Mesenchymal stem cell (in vitro differentiated cells and primary cell): ENCODE results near the gene GPR6.

Experiments
- DNase-seq: peaks from one replicate; pipeline ENCODE4 v3.0.0-alpha.2; 2013
- H2AFZ ChIP-seq: one replicate; pipeline ENCODE4 v1.6.1; 2013; ENCODE audit warnings: low read depth, mild to moderate bottlenecking, control low read depth, inconsistent platforms, low read length, moderate library complexity
- H2AK5ac ChIP-seq: 2 replicates; pipeline ENCODE4 v1.6.1; 2013; ENCODE audit warnings: low read length, moderate library complexity, mild to moderate bottlenecking, inconsistent platforms; ENCODE audit not compliant: severe bottlenecking
- H2BK120ac ChIP-seq: one replicate; pipeline ENCODE4 v1.6.1; 2013; ENCODE audit warnings: low read depth, mild to moderate bottlenecking, inconsistent platforms, low read length, moderate library complexity
- H2BK12ac ChIP-seq, 2 experiments: one replicate each; pipeline ENCODE4 v1.6.1; 2013; ENCODE audit warnings: inconsistent platforms in 2 of 2, low read length in 2 of 2, mild to moderate bottlenecking in 2 of 2, moderate library complexity in 2 of 2, control low read depth in 1 of 2
- H2BK15ac ChIP-seq: one replicate; pipeline ENCODE4 v1.6.1; 2013; ENCODE audit warnings: mild to moderate bottlenecking, low read depth, inconsistent platforms; ENCODE audit not compliant: poor library complexity, severe bottlenecking
- H2BK5ac ChIP-seq: 2 replicates; pipeline ENCODE4 v1.6.1; 2013; ENCODE audit warnings: low read depth, mild to moderate bottlenecking, low read length, control low read depth, inconsistent platforms; ENCODE audit not compliant: poor library complexity, severe bottlenecking
- H3K14ac ChIP-seq, 2 experiments: one replicate each; pipeline ENCODE4 v1.6.1; 2013; ENCODE audit warnings: inconsistent platforms in 2 of 2, low read length in 2 of 2, control low read depth in 1 of 2, mild to moderate bottlenecking in 1 of 2, moderate library complexity in 1 of 2
- H3K18ac ChIP-seq, 2 experiments: one replicate each; pipeline ENCODE4 v1.6.1; 2013; ENCODE audit warnings: inconsistent platforms in 2 of 2, low read length in 2 of 2, control low read depth in 1 of 2, low read depth in 1 of 2, mild to moderate bottlenecking in 1 of 2
- H3K23ac ChIP-seq, 2 experiments: one replicate each; pipeline ENCODE4 v1.6.1; 2013; ENCODE audit warnings: inconsistent platforms in 2 of 2, low read length in 2 of 2, mild to moderate bottlenecking in 2 of 2, moderate library complexity in 2 of 2, control low read depth in 1 of 2
- H3K27ac ChIP-seq: 2 replicates; pipeline ENCODE4 v1.5.1; 2013; ENCODE audit warnings: mild to moderate bottlenecking, moderate library complexity, low read length, control low read depth, inconsistent platforms; ENCODE audit not compliant: poor library complexity, severe bottlenecking
- H3K27me3 ChIP-seq, 2 experiments: 2 replicates each; pipeline versions ENCODE4 v1.6.1 to v1.7.0; 2013; ENCODE audit warnings: low read length in 2 of 2, mild to moderate bottlenecking in 2 of 2, moderate library complexity in 2 of 2, control low read depth in 1 of 2, inconsistent platforms in 1 of 2; ENCODE audit not compliant: control insufficient read depth in 1 of 2, insufficient read depth in 1 of 2
- H3K36me3 ChIP-seq, 2 experiments: 2 replicates each; pipeline versions ENCODE4 v1.6.1 to v1.7.0; 2013; ENCODE audit warnings: low read length in 2 of 2, control low read depth in 1 of 2, inconsistent platforms in 1 of 2, low read depth in 1 of 2, mild to moderate bottlenecking in 1 of 2; ENCODE audit not compliant: insufficient read depth in 2 of 2, control insufficient read depth in 1 of 2
- H3K4ac ChIP-seq, 2 experiments: one replicate each; pipeline ENCODE4 v1.6.1; 2013; ENCODE audit warnings: inconsistent platforms in 2 of 2, low read length in 2 of 2, mild to moderate bottlenecking in 2 of 2, moderate library complexity in 2 of 2, control low read depth in 1 of 2, low read depth in 1 of 2
- H3K4me1 ChIP-seq: 2 replicates; pipeline ENCODE4 v1.6.1; 2013; ENCODE audit warnings: low read depth, low read length, control low read depth; ENCODE audit not compliant: control insufficient read depth, insufficient read depth
- H3K4me2 ChIP-seq: 2 replicates; pipeline ENCODE4 v1.6.1; 2013; ENCODE audit warnings: low read length, mild to moderate bottlenecking, inconsistent platforms; ENCODE audit not compliant: poor library complexity, severe bottlenecking
- H3K4me3 ChIP-seq, 2 experiments: 2 replicates each; pipeline versions ENCODE4 v1.5.1 to v1.7.0; 2013; ENCODE audit warnings: low read length in 2 of 2, mild to moderate bottlenecking in 2 of 2, control low read depth in 1 of 2, low read depth in 1 of 2; ENCODE audit not compliant: insufficient read depth in 1 of 2
- H3K79me1 ChIP-seq: replicated peaks from 2 replicates; pipeline ENCODE4 v1.6.1; 2013; ENCODE audit warnings: mild to moderate bottlenecking, control low read depth, low read length, inconsistent platforms; ENCODE audit not compliant: poor library complexity, severe bottlenecking
- H3K9ac ChIP-seq: 2 replicates; pipeline ENCODE4 v1.7.0; 2013; ENCODE audit warnings: mild to moderate bottlenecking, low read length, moderate library complexity
- H3K9me3 ChIP-seq: 2 replicates; pipeline ENCODE4 v1.7.0; 2013; ENCODE audit warnings: mild to moderate bottlenecking, low read length; ENCODE audit not compliant: control insufficient read depth
- H4K8ac ChIP-seq: one replicate; pipeline ENCODE4 v1.6.1; 2013; ENCODE audit warnings: inconsistent platforms, mild to moderate bottlenecking, low read length, moderate library complexity
- H4K91ac ChIP-seq: one replicate; pipeline ENCODE4 v1.6.1; 2013; ENCODE audit warnings: mild to moderate bottlenecking, low read length, inconsistent platforms
- WGBS: methylation state at CpG from one replicate; pipeline ENCODE4 v1.1.7; 2013; ENCODE audit warnings: mixed read lengths; 5-methylcytosine and 5-hydroxymethylcytosine counted together

GPR6 gene

GRCh38 chr6:110017306-110017705 lies 39.2 kb downstream of the GPR6 start:
- Histone ChIP-seq H2BK120ac (no peak overlapping the region), H3K9me3 (no peaks in the 10 kb centered on the region)

GRCh38 chr6:110017946-110018345 lies 39.8 kb downstream of the GPR6 start:
- no peak overlapping the region for H2BK120ac ChIP-seq
- no peaks in the 10 kb centered on the region for H3K4me1 ChIP-seq
- no peak overlapping the region for H3K14ac ChIP-seq
- no peak overlapping the region for H4K8ac ChIP-seq
- no peak for DNase-seq
- H4K91ac ChIP-seq, result no peak overlapping the region
- peaks cover 30 to 32% of the 10 kb centered on the region in 2 experiments for H3K27me3 ChIP-seq
- no peak overlapping the region for H2AK5ac ChIP-seq
- no peak overlapping the region for H2BK5ac ChIP-seq
- no peak overlapping the region for H3K4ac ChIP-seq
- H2BK12ac ChIP-seq, result no peak overlapping the region
- 72% methylated on average over 3 of the region's 7 CpGs for WGBS
- no peak overlapping the region for H2BK15ac ChIP-seq
- no peaks in the 10 kb centered on the region for H3K79me1 ChIP-seq
- H3K18ac ChIP-seq, result no peak overlapping the region
- no peak overlapping the region for H3K27ac ChIP-seq
- no peak overlapping the region for H2AFZ ChIP-seq
- no peak overlapping the region for H3K23ac ChIP-seq
- H3K9me3 ChIP-seq, result no peaks in the 10 kb centered on the region
- no peaks in the 10 kb centered on the region for H3K36me3 ChIP-seq
- no peak overlapping the region for H3K4me2 ChIP-seq
- H3K9ac ChIP-seq, result no peak overlapping the region
- no peak overlapping the region for H3K4me3 ChIP-seq

More at GRCh38 chr6:110017306-110017705, 39.2 kb downstream of the GPR6 start:
- Histone ChIP-seq H3K27ac (no peak overlapping the region), H4K91ac (no peak overlapping the region), H4K8ac (no peak overlapping the region), H3K14ac (no peak overlapping the region), H3K4me1 (no peaks in the 10 kb centered on the region), H2BK15ac (no peak overlapping the region), H3K18ac (no peak overlapping the region), H2AFZ (no peak overlapping the region), H3K9ac (no peak overlapping the region), H3K27me3 (peaks cover 30 to 32% of the 10 kb centered on the region in 2 experiments), H3K4me2 (no peak overlapping the region), H2AK5ac (no peak overlapping the region), H2BK12ac (no peak overlapping the region), H3K36me3 (no peaks in the 10 kb centered on the region), H3K4ac (no peak overlapping the region), H3K4me3 (no peak overlapping the region), H2BK5ac (no peak overlapping the region), H3K23ac (no peak overlapping the region), H3K79me1 (no peaks in the 10 kb centered on the region)
- DNase-seq, result no peak
- 78% methylated on average over 6 of the region's 6 CpGs for WGBS

GRCh38 chr6:110018486-110018885 lies 40.4 kb downstream of the GPR6 start:
- no peak overlapping the region for H3K4me2 ChIP-seq
- H3K4me1 ChIP-seq, result no peaks in the 10 kb centered on the region
- H3K79me1 ChIP-seq, result no peaks in the 10 kb centered on the region
- H3K18ac ChIP-seq, result no peak overlapping the region
- no peak overlapping the region for H3K14ac ChIP-seq
- no peak overlapping the region for H3K23ac ChIP-seq
- WGBS, result 70% methylated on average over 3 of the region's 5 CpGs
- no peak overlapping the region for H2AFZ ChIP-seq
- H4K8ac ChIP-seq, result no peak overlapping the region
- no peak overlapping the region for H4K91ac ChIP-seq
- H3K4ac ChIP-seq, result no peak overlapping the region
- no peak overlapping the region for H2AK5ac ChIP-seq
- no peak overlapping the region for H2BK15ac ChIP-seq
- H3K9ac ChIP-seq, result no peak overlapping the region
- no peak overlapping the region for H2BK120ac ChIP-seq
- H2BK12ac ChIP-seq, result no peak overlapping the region
- H3K4me3 ChIP-seq, result no peak overlapping the region
- no peak for DNase-seq
- no peaks in the 10 kb centered on the region for H3K36me3 ChIP-seq
- no peak overlapping the region for H2BK5ac ChIP-seq
- no peaks in the 10 kb centered on the region for H3K9me3 ChIP-seq
- no peak overlapping the region for H3K27ac ChIP-seq
- peaks cover 27 to 30% of the 10 kb centered on the region in 2 experiments for H3K27me3 ChIP-seq

GRCh38 chr6:110020888-110021287 lies 42.8 kb downstream of the GPR6 start:
- no peak overlapping the region for H2BK120ac ChIP-seq
- H4K8ac ChIP-seq, result no peak overlapping the region
- no peak overlapping the region for H3K18ac ChIP-seq
- H3K4ac ChIP-seq, result no peak overlapping the region
- H3K9me3 ChIP-seq, result no peaks in the 10 kb centered on the region
- no peak overlapping the region for H2BK5ac ChIP-seq
- no peak overlapping the region for H3K4me3 ChIP-seq
- H2BK12ac ChIP-seq, result no peak overlapping the region
- no peak overlapping the region for H3K4me2 ChIP-seq
- no peak overlapping the region for H2AK5ac ChIP-seq
- no peaks in the 10 kb centered on the region for H3K4me1 ChIP-seq
- H3K27ac ChIP-seq, result no peak overlapping the region
- H3K23ac ChIP-seq, result no peak overlapping the region
- H4K91ac ChIP-seq, result no peak overlapping the region
- DNase-seq, result no peak
- H2AFZ ChIP-seq, result no peak overlapping the region
- H2BK15ac ChIP-seq, result no peak overlapping the region
- WGBS, result 94% methylated on average over 3 of the region's 3 CpGs
- H3K14ac ChIP-seq, result no peak overlapping the region
- H3K27me3 ChIP-seq, result peaks cover 25 to 27% of the 10 kb centered on the region in 2 experiments
- no peaks in the 10 kb centered on the region for H3K36me3 ChIP-seq
- no peaks in the 10 kb centered on the region for H3K79me1 ChIP-seq
- H3K9ac ChIP-seq, result no peak overlapping the region
